HCT116 (cell line): ENCODE results near the gene MYADML2. TPM values are rescaled to one million over a fixed set of nuclear protein-coding genes. Genes with fewer than 3 reads are reported as not detected.
A peak's percentile ranks its signal among the peaks of the same experiment; 100 is the strongest.

Experiments used
- ATAC-seq: fragments of 200-7000 bp; cut with Tn5 transposase; 2 replicates; pipeline ENCODE4 v1.9.1; 2020; ENCODE audit warnings: mild to moderate bottlenecking, moderate library complexity
- BruUV-seq: library from RNA; stranded (reverse); fragments of 400-500 nt; replicated peaks from 2 replicates; lab custom pipeline; 2021; lab: Mats Ljungman, UMichigan
- CTCF ChIA-PET: fragments of 300-600 bp; sonication (Branson Sonifier 250); formaldehyde crosslinking; loops from one replicate; lab custom pipeline; 2021; ENCODE audit warnings: antibody characterized with exemption; lab: Charles Lee
- POLR2A ChIA-PET: fragments of 300-600, 350-600 bp; sonication (Branson Sonifier 250); formaldehyde crosslinking; loops from one replicate; lab custom pipeline; 2021; ENCODE audit warnings: antibody characterized with exemption; lab: Charles Lee
- RAD21 ChIA-PET, 2 experiments: fragments of 300-600 bp; sonication (Branson Sonifier 250); formaldehyde crosslinking; loops; one replicate each; lab custom pipeline; 2023; ENCODE audit warnings: low total read pairs in 2 of 2; ENCODE audit not compliant: uncharacterized antibody in 2 of 2, unreplicated experiment in 2 of 2, low non-redundant PET in 1 of 2; lab: Charles Lee
- DNase-seq: peaks from one replicate; pipeline ENCODE4 v3.0.0-alpha.2; 2010; ENCODE audit warnings: low read depth, low spot score
- H2AFZ ChIP-seq: fragments of 200-600 bp; shearing (Covaris generic), sonication (generic); 2 replicates; pipeline ENCODE4 v1.6.1; 2017; ENCODE audit warnings: low read depth, mixed run types, mixed read lengths, antibody characterized with exemption, low read length; ENCODE audit not compliant: poor library complexity, severe bottlenecking
- H3K27ac ChIP-seq: 2 replicates; pipeline ENCODE4 v1.5.1; 2012; ENCODE audit warnings: low read depth, low read length
- H3K27me3 ChIP-seq: fragments of 200-600 bp; sonication (generic); 2 replicates; pipeline ENCODE4 v1.6.1; 2016; ENCODE audit warnings: mixed run types, low read length, mixed read lengths; ENCODE audit not compliant: insufficient read depth
- H3K36me3 ChIP-seq, 2 experiments: fragments of 200-500 bp in 1 of 2; fragments of 200-600 bp in 1 of 2; sonication (Bioruptor generic) in 1 of 2; sonication (generic) in 1 of 2; 2 replicates each; pipeline versions ENCODE4 v1.5.1 to v1.6.1; 2014 to 2016; ENCODE audit warnings: low read length in 2 of 2, inconsistent platforms in 1 of 2, mixed read lengths in 1 of 2, mixed run types in 1 of 2; ENCODE audit not compliant: insufficient read depth in 2 of 2, control insufficient read depth in 1 of 2
- H3K4me1 ChIP-seq, 2 experiments: fragments of 200-600 bp in 1 of 2; sonication (generic) in 1 of 2; 2 replicates each; pipeline versions ENCODE4 v1.5.1 to v1.6.1; 2012 to 2017; ENCODE audit warnings: low read length in 2 of 2, inconsistent platforms in 1 of 2, mild to moderate bottlenecking in 1 of 2, mixed read lengths in 1 of 2, mixed run types in 1 of 2, moderate library complexity in 1 of 2; ENCODE audit not compliant: insufficient read depth in 2 of 2, control insufficient read depth in 1 of 2
- H3K4me2 ChIP-seq: fragments of 200-600 bp; sonication (generic); 2 replicates; pipeline ENCODE4 v1.6.1; 2017; ENCODE audit warnings: mixed run types, low read length, mixed read lengths
- H3K4me3 ChIP-seq, 2 experiments: fragments of 200-600 bp in 1 of 2; sonication (generic) in 1 of 2; replicated peaks in 1 of 2; 2 replicates each; pipeline ENCODE4 v1.5.1; 2011 to 2016; ENCODE audit warnings: low read length in 2 of 2, control low read depth in 1 of 2, low read depth in 1 of 2, mild to moderate bottlenecking in 1 of 2, mixed read lengths in 1 of 2, mixed run types in 1 of 2
- H3K79me2 ChIP-seq: fragments of 200-600 bp; sonication (generic); 2 replicates; pipeline ENCODE4 v1.6.1; 2017; ENCODE audit warnings: mild to moderate bottlenecking, mixed run types, low read length, moderate library complexity, mixed read lengths; ENCODE audit not compliant: insufficient read depth
- H3K9ac ChIP-seq: fragments of 200-600 bp; sonication (generic); 2 replicates; pipeline ENCODE4 v1.6.1; 2016; ENCODE audit warnings: low read length, mixed read lengths
- H3K9me2 ChIP-seq: fragments of 200-600 bp; sonication (generic), shearing (Covaris generic); 2 replicates; pipeline ENCODE4 v1.6.1; 2017; ENCODE audit warnings: mixed run types, mild to moderate bottlenecking, moderate library complexity; ENCODE audit not compliant: insufficient read depth
- H3K9me3 ChIP-seq, 2 experiments: fragments of 200-500 bp in 1 of 2; fragments of 200-600 bp in 1 of 2; sonication (Bioruptor generic) in 1 of 2; sonication (generic) in 1 of 2; 2 replicates each; pipeline ENCODE4 v1.6.1; 2014 to 2017; ENCODE audit warnings: low read length in 2 of 2, mixed read lengths in 2 of 2, inconsistent platforms in 1 of 2, low read depth in 1 of 2, mild to moderate bottlenecking in 1 of 2, mixed run types in 1 of 2, moderate library complexity in 1 of 2; ENCODE audit not compliant: control insufficient read depth in 1 of 2, insufficient read depth in 1 of 2
- H4K20me1 ChIP-seq: fragments of 200-600 bp; sonication (generic), shearing (Covaris generic); 2 replicates; pipeline ENCODE4 v1.6.1; 2017; ENCODE audit warnings: mixed run types, mild to moderate bottlenecking, moderate library complexity; ENCODE audit not compliant: insufficient read depth
- CBX3 ChIP-seq: IDR thresholded peaks from 2 replicates; pipeline ENCODE4 v1.6.1; 2012; ENCODE audit warnings: low read depth
- CEBPB ChIP-seq: IDR thresholded peaks from 2 replicates; pipeline ENCODE4 v1.6.1; 2012; ENCODE audit warnings: low read depth
- EGR1 ChIP-seq: IDR thresholded peaks from 2 replicates; pipeline ENCODE4 v1.6.1; 2012; ENCODE audit warnings: low read depth
- ELF1 ChIP-seq: IDR thresholded peaks from 2 replicates; pipeline ENCODE4 v1.6.1; 2012; ENCODE audit warnings: low read depth, borderline replicate concordance
- EZH2 ChIP-seq: fragments of 200-600 bp; sonication (generic); IDR thresholded peaks from 2 replicates; pipeline ENCODE4 v1.6.1; 2017; ENCODE audit warnings: antibody characterized with exemption, mixed run types
- EZH2phosphoT487 ChIP-seq: fragments of 200-600 bp; IDR thresholded peaks from 2 replicates; pipeline ENCODE4 v1.6.1; 2018; ENCODE audit warnings: antibody characterized with exemption, borderline replicate concordance
- FOSL1 ChIP-seq: IDR thresholded peaks from 2 replicates; pipeline ENCODE4 v1.6.1; 2012; ENCODE audit warnings: low read depth
- JUND ChIP-seq: IDR thresholded peaks from 2 replicates; pipeline ENCODE4 v1.6.1; 2012
- MAX ChIP-seq: IDR thresholded peaks from 2 replicates; pipeline ENCODE4 v1.6.1; 2012
- POLR2A ChIP-seq: IDR thresholded peaks from 2 replicates; pipeline ENCODE4 v1.7.0; 2011; ENCODE audit warnings: borderline replicate concordance; ENCODE audit not compliant: insufficient read depth, insufficient read length; ENCODE audit errors: extremely low read depth
- POLR2AphosphoS5 ChIP-seq: IDR thresholded peaks from 2 replicates; pipeline ENCODE4 v1.6.1; 2011; ENCODE audit warnings: mild to moderate bottlenecking, low read depth, low read length, moderate library complexity
- RAD21 ChIP-seq: IDR thresholded peaks from 2 replicates; pipeline ENCODE4 v1.6.1; 2012; ENCODE audit warnings: low read depth, mild to moderate bottlenecking
- SIN3A ChIP-seq: IDR thresholded peaks from 2 replicates; pipeline ENCODE4 v1.6.1; 2012; ENCODE audit warnings: low read depth
- TCF7L2 ChIP-seq: IDR thresholded peaks from 2 replicates; pipeline ENCODE4 v1.7.0; 2011; ENCODE audit warnings: borderline replicate concordance, inconsistent platforms; ENCODE audit not compliant: insufficient read depth, insufficient read length; ENCODE audit errors: extremely low read depth
- YY1 ChIP-seq: IDR thresholded peaks from 2 replicates; pipeline ENCODE4 v1.6.1; 2011; ENCODE audit warnings: low read length, low read depth, moderate library complexity, mild to moderate bottlenecking; ENCODE audit not compliant: insufficient replicate concordance; ENCODE audit errors: extremely low read depth
- ZFX ChIP-seq: fragments of 450-650 bp; IDR thresholded peaks from 2 replicates; pipeline ENCODE4 v1.6.1; 2017
- intact Hi-C: fragments of 100-400 bp; cut with micrococcal nuclease; formaldehyde crosslinking; loops from 2 replicates; pipeline ENCODE4 v1.10.0; 2022
- total RNA-seq: library from RNA; stranded (reverse); gene quantifications from one replicate; pipeline ENCODE4 v1.2.1, GENCODE V29; 2021; ENCODE audit not compliant: unreplicated experiment
- TF ChIP-seq, protein P1 (sequence below), 3 experiments: fragments of 200-600 bp in 1 of 3; sonication (generic) in 1 of 3; IDR thresholded peaks in 2 of 3; conservative IDR thresholded peaks in 1 of 3; 2 replicates each; pipeline ENCODE4 v1.5.1; 2012 to 2017; ENCODE audit warnings: low read depth in 2 of 3, low read length in 2 of 3, antibody characterized with exemption in 1 of 3, borderline replicate concordance in 1 of 3, control low read depth in 1 of 3, mild to moderate bottlenecking in 1 of 3, mixed read lengths in 1 of 3, mixed run types in 1 of 3, moderate library complexity in 1 of 3; ENCODE audit not compliant: insufficient read depth in 1 of 3

MYADML2 gene
- total RNA-seq, 1 experiment from 2014 or later = not detected

DNA sequence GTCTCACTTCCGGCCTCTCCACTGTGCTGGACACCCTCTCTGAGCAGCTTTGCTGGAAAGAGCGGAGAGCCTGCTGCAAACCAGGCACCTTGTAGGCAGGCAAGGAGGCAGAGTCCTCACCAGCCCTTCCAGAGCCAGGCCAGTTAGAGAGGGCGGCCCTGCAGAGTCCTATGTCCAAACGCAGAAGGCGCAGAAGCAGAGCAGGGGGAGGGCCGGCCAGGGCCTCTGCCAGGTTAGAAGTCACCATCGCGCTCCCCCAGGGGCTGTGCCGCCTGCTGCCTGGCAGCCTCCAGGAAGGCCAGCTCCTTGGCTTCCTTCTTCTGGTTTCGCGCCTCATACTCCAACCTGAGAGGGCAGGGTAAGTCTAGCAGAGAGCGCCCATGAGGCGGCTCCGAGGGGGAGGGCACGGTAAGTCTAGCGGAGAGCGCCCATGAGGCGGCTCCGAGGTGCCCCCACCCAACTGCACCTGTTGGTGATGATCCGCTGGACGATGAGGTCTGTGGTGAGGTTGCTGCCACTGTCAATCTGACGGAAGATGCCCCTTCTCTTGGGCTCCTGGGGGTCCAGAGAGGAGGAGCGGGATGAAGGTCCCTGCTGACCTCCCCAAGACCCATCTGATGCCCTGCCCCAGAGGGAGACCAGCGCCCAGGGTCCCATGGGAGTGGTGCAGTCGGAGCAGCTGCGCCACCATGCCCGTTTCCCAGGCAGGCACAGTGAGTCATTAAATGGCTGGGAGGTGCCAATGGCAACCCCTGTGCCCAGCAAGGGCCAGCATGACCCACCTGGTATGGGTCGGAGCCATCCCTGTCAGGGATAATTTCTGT is 42.2 kb downstream of the MYADML2 start:
- H3K9me2 ChIP-seq = no peaks in the 10 kb centered on the region
- no peak overlapping the region for H3K4me2 ChIP-seq
- no peak overlapping the region for H3K9ac ChIP-seq
- no peak overlapping the region for H2AFZ ChIP-seq
- no peaks in the 10 kb centered on the region for H3K9me3 ChIP-seq
- no peak for TF ChIP-seq ZFX
- CTCF ChIA-PET = no interaction called here
- H3K27ac ChIP-seq = no peak overlapping the region
- no peaks in the 10 kb centered on the region for H3K27me3 ChIP-seq
- BruUV-seq = TSS peak; percentile 30
- DNase-seq (no peak), ATAC-seq (no peak)
- RAD21 ChIA-PET = no interaction called here
- H3K36me3 ChIP-seq = peaks cover 0 to 19% of the 10 kb centered on the region in 2 experiments; a peak in 2 of 4 replicates
- intact Hi-C loops = no loop called here
- POLR2A ChIA-PET = interaction anchor here (0.6 kb wide), 1 partner anchor 25 kb away, joined by 3 read pairs; no protein-coding TSS in a partner anchor
- no peaks in the 10 kb centered on the region; the same call in 1 of the 2 replicates for H3K79me2 ChIP-seq
- H3K4me1 ChIP-seq = peaks cover 0 to 20% of the 10 kb centered on the region in 2 experiments
- H4K20me1 ChIP-seq = no peaks in the 10 kb centered on the region
- H3K4me3 ChIP-seq = no peak overlapping the region

DNA sequence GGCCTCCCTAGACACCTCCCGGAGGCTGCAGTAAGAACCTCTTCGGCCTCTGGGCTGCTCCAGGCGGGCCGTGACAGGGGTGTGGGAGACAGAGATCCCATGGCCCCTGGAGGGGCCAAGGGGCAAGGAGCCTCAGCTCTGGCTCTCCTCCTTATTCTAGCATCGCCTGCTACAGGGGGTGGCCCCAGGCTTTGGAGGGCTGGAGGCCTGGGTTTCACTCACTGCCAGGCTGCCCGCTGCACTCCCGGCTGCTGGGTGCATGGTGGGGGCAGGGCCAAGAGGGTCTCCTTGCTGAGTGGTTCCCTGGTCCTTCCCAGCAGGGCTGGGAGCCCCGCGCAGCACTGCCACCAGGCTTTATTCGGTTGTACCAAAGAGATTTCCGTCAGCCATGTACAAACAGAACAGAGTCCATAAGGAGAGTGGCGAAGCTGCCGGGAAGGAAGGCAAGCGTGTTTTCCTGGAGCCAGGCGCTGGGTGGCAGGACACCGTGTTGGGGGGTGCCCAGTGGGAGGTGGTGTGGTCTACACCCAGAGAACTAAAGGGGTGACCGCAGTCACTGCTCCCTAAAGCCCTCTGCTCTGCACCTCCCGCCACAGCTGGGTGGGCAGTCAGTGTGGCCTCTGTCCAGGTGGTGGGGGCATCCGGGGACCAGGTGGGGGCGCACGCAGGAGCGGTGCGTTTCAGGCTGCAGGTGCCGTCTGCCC is 43.0 kb downstream of the MYADML2 start:
- Histone ChIP-seq H3K27me3 (no peaks in the 10 kb centered on the region), H3K9ac (no peak overlapping the region), H3K27ac (peak overlapping the region; percentile 0; the same call in 1 of the 2 replicates), H3K36me3 (peaks cover 0 to 26% of the 10 kb centered on the region in 2 experiments; a peak in 2 of 4 replicates), H3K9me3 (no peaks in the 10 kb centered on the region), H3K4me2 (no peak overlapping the region), H3K4me1 (peaks cover 5 to 25% of the 10 kb centered on the region in 2 experiments), H2AFZ (no peak overlapping the region), H4K20me1 (no peaks in the 10 kb centered on the region), H3K4me3 (no peak overlapping the region), H3K79me2 (no peaks in the 10 kb centered on the region; the same call in 1 of the 2 replicates), H3K9me2 (no peaks in the 10 kb centered on the region)
- no TSS peak for BruUV-seq
- DNase-seq (no peak), ATAC-seq (no peak)
- intact Hi-C loops = no loop called here
- CTCF ChIA-PET = no interaction called here
- RAD21 ChIA-PET = no interaction called here
- POLR2A ChIA-PET = interaction anchor here (0.6 kb wide), 1 partner anchor 24 kb away, joined by 3 read pairs; no protein-coding TSS in a partner anchor
- TF ChIP-seq, protein P1, sequence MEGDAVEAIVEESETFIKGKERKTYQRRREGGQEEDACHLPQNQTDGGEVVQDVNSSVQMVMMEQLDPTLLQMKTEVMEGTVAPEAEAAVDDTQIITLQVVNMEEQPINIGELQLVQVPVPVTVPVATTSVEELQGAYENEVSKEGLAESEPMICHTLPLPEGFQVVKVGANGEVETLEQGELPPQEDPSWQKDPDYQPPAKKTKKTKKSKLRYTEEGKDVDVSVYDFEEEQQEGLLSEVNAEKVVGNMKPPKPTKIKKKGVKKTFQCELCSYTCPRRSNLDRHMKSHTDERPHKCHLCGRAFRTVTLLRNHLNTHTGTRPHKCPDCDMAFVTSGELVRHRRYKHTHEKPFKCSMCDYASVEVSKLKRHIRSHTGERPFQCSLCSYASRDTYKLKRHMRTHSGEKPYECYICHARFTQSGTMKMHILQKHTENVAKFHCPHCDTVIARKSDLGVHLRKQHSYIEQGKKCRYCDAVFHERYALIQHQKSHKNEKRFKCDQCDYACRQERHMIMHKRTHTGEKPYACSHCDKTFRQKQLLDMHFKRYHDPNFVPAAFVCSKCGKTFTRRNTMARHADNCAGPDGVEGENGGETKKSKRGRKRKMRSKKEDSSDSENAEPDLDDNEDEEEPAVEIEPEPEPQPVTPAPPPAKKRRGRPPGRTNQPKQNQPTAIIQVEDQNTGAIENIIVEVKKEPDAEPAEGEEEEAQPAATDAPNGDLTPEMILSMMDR (IDR thresholded peaks at IDR 0.05 in 2 of 3, conservative IDR thresholded peaks at IDR 0.05 in 1 of 3; ENCODE audit: borderline replicate concordance in 1 of 3, insufficient read depth in 1 of 3, low read depth in 2 of 3, low read length in 2 of 3) = no peak
- TF ChIP-seq MAX (no peak), ZFX (no peak), SIN3A (no peak), POLR2AphosphoS5 (no peak), TCF7L2 (no peak), FOSL1 (no peak), YY1 (no peak), RAD21 (no peak), ELF1 (no peak), CEBPB (no peak), EZH2 (no peak), POLR2A (no peak), EGR1 (no peak), EZH2phosphoT487 (no peak), CBX3 (no peak), JUND (no peak)
